Large intestine (tissue), 3 donors: ENCODE measurements around the gene CCS. TPM values are rescaled to one million over a fixed set of nuclear protein-coding genes. Genes with fewer than 3 reads are reported as not detected.

Experiments used
- DNase-seq, 2 donors: peaks; one replicate each; pipeline versions ENCODE4 v3.0.0 to v3.0.0-alpha.2; 2013
- H3K27ac ChIP-seq: one replicate; pipeline ENCODE4 v1.5.1; 2013; ENCODE audit warnings: low read length
- H3K27me3 ChIP-seq: 2 replicates; pipeline ENCODE4 v1.6.1; 2013; ENCODE audit warnings: low read length; ENCODE audit not compliant: control insufficient read depth, insufficient read depth
- H3K36me3 ChIP-seq: 2 replicates; pipeline ENCODE4 v1.6.1; 2013; ENCODE audit warnings: low read length; ENCODE audit not compliant: control insufficient read depth, insufficient read depth
- H3K4me1 ChIP-seq: one replicate; pipeline ENCODE4 v1.6.1; 2013; ENCODE audit warnings: low read length; ENCODE audit not compliant: control insufficient read depth, insufficient read depth
- H3K4me3 ChIP-seq: one replicate; pipeline ENCODE4 v1.5.1; 2013; ENCODE audit warnings: low read length
- H3K9me3 ChIP-seq: one replicate; pipeline ENCODE4 v1.6.1; 2013; ENCODE audit warnings: mild to moderate bottlenecking, low read depth, low read length, moderate library complexity; ENCODE audit not compliant: control insufficient read depth
- WGBS: methylation state at CpG from one replicate; pipeline ENCODE4 v1.1.5; 2013; ENCODE audit warnings: low lambda C conversion rate; ENCODE audit not compliant: insufficient coverage; 5-methylcytosine and 5-hydroxymethylcytosine counted together
- polyA plus RNA-seq: library from polyadenylated mRNA; unstranded; fragments of 120-200 nt; gene quantifications from one replicate; pipeline ENCODE4 v1.2.1, GENCODE V29; 2013

The CCS gene
- polyA plus RNA-seq, 1 donor, result 55.8 TPM

DNA sequence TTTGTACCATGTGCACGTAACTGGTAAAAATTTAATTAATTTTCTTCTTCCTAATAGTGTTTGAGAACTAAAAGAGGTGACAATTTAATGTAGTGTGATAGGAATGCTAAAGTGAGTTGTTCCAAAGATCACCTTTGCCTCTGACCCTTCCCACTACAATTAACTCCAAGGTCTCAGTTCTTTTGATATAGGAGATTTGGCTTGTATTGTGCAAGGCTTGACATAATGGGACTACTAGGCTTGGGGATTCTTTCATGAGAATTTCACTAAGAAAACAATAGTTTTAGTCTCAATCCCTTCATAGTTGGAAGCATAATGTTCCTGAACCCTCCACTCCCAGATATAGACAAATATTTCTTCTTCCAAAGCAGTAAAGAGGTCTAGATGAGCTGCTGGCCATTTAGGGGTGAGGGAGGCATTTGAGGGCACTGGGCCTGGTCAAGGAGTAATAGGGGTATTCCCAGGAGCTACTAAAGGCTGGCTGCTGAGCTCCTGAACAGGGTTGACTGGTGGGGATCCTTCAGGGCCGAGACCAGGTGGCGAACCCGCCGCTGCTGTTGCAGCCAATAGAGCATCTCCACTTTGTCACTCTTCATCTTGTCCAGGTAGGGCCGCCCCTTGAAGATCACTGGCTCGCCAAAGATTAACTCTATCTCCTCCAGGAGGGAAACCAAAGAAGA is 2.8 kb upstream of the CCS start:
- WGBS, result no CpG with 5 or more reads among the region's 7 CpGs
- Histone ChIP-seq H3K27me3 (no peaks in the 10 kb centered on the region), H3K4me3 (no peak overlapping the region), H3K9me3 (peaks cover 17% of the 10 kb centered on the region), H3K4me1 (peaks cover 8% of the 10 kb centered on the region), H3K27ac (no peak overlapping the region), H3K36me3 (no peaks in the 10 kb centered on the region)
- DNase-seq, result no peak

DNA sequence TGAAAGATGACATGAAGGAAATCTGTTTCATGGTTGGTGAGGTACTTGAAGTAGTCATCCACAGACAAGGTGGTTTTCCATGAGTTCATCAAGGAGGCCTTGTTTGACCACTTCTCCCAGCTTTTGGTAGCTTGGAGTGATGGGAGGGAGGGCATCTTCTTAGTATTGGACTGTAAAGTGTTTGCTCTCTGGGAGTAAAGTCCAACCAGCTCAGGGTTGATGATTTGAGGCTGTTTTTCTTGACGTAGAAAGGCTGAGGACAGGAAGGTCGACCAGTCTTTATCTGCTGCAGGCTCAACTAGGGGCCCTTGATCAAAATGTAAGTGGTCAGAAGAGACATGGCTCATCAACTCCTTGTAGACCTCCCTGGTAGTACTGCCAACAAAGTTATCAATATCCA is 1.8 kb upstream of the CCS start:
- Histone ChIP-seq H3K4me1 (peaks cover 8% of the 10 kb centered on the region), H3K9me3 (peaks cover 17% of the 10 kb centered on the region), H3K4me3 (no peak overlapping the region), H3K27me3 (no peaks in the 10 kb centered on the region), H3K36me3 (no peaks in the 10 kb centered on the region), H3K27ac (no peak overlapping the region)
- DNase-seq, result no peak
- no CpG with 5 or more reads among the region's 2 CpGs for WGBS

GRCh38 chr11:66593303-66593635 is 284 bp downstream of the CCS start:
- no CpG with 5 or more reads among the region's 12 CpGs for WGBS
- DNase-seq, result no peak
- peaks cover 11% of the 10 kb centered on the region for H3K9me3 ChIP-seq
- H3K4me3 ChIP-seq, result peak overlapping the region; percentile 75
- no peaks in the 10 kb centered on the region for H3K36me3 ChIP-seq
- no peaks in the 10 kb centered on the region for H3K27me3 ChIP-seq
- peak overlapping the region; percentile 37 for H3K27ac ChIP-seq
- peaks cover 8% of the 10 kb centered on the region for H3K4me1 ChIP-seq

GRCh38 chr11:66593650-66594049 is 665 bp downstream of the CCS start:
- Histone ChIP-seq H3K27me3 (no peaks in the 10 kb centered on the region), H3K27ac (no peak overlapping the region), H3K4me3 (peak overlapping the region; percentile 75), H3K9me3 (peaks cover 11% of the 10 kb centered on the region), H3K36me3 (no peaks in the 10 kb centered on the region), H3K4me1 (peaks cover 8% of the 10 kb centered on the region)
- DNase-seq, result no peak
- WGBS, result no CpG with 5 or more reads among the region's 7 CpGs

DNA sequence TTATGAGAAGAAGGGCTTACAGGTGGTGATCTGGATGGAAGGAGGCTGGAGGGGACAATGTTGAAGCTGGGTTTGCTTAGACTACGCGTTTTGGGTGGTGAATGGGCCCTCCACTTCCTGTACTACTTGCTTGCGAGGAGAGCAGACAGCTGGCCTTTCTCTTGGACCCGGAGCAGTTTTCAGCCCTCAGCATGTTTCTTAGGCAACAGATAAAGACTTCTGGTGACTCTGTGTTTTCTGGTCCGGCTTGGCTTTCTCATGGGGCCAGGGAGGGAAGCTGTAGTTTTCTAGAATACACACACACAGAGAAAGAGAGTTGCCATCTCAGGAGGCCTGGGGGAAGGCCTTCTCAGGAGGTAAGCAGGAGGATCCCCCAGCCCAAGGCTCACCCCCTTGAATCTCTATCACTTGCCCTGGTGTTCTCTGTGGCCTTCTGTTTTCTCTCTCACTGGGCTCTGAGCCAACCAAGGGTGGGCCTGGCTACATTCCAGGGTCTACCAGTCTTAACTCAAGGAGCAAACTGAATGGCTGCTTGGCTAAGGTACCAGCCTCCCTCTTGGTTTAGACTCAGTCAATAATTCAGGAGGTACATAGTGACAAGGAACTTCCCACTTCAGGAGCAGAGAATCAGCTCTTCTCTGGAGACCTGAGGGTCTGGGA is 2.4 kb downstream of the CCS start:
- Histone ChIP-seq H3K27ac (peak overlapping the region; percentile 60), H3K4me3 (no peak overlapping the region), H3K27me3 (no peaks in the 10 kb centered on the region), H3K9me3 (peaks cover 6% of the 10 kb centered on the region), H3K36me3 (peaks cover 16% of the 10 kb centered on the region), H3K4me1 (peaks cover 8% of the 10 kb centered on the region)
- WGBS, result no CpG with 5 or more reads among the region's 5 CpGs
- DNase-seq, result peak; percentile 44 to 50

- DNase-seq, result no peak
- no CpG with 5 or more reads among the region's 6 CpGs for WGBS
- peaks cover 36% of the 10 kb centered on the region for H3K36me3 ChIP-seq
- H3K4me3 ChIP-seq, result no peak overlapping the region
- no peaks in the 10 kb centered on the region for H3K4me1 ChIP-seq
- H3K9me3 ChIP-seq, result no peaks in the 10 kb centered on the region
- H3K27ac ChIP-seq, result no peak overlapping the region
- H3K27me3 ChIP-seq, result no peaks in the 10 kb centered on the region
Measured at GRCh38 chr11:66598993-66599392, 6.0 kb downstream of the CCS start.

GRCh38 chr11:66600219-66600618 is 7.2 kb downstream of the CCS start:
- H3K27ac ChIP-seq, result no peak overlapping the region
- H3K4me3 ChIP-seq, result no peak overlapping the region
- no peak for DNase-seq
- H3K36me3 ChIP-seq, result peaks cover 48% of the 10 kb centered on the region
- WGBS, result no CpG with 5 or more reads among the region's 2 CpGs
- no peaks in the 10 kb centered on the region for H3K9me3 ChIP-seq
- H3K27me3 ChIP-seq, result no peaks in the 10 kb centered on the region
- H3K4me1 ChIP-seq, result no peaks in the 10 kb centered on the region

DNA sequence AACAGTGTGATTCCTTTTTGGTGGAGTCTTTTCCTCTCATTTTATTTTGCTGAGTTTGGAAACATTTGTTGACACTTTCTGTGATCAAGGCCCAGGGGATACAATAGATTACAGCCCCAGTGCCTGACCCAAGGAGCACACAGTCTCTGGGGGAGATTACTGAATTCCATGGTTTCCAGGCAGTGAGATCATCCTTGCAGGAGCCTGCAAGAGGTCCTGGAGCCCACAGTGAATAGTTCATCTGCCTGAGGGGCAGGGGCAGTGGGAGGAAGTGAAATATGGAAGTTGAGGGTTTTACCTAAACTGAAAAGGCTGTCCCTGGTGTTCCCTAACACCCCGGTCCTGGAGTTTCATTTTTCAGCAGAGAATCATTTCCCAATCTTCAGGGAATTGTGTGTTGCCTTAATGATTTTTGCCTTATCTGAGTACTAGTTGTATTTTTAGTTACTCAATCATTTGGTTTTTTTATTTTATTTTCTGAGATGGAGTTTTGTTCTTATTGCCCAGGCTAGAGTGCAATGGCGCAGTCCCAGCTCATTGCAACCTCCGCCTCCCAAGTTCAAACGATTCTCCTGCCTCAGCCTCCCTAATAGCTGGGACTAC is 7.7 kb downstream of the CCS start:
- peaks cover 53% of the 10 kb centered on the region for H3K36me3 ChIP-seq
- H3K4me3 ChIP-seq, result no peak overlapping the region
- no peaks in the 10 kb centered on the region for H3K9me3 ChIP-seq
- H3K4me1 ChIP-seq, result no peaks in the 10 kb centered on the region
- DNase-seq, result no peak
- 88% methylated on average over 3 of the region's 4 CpGs for WGBS
- H3K27ac ChIP-seq, result no peak overlapping the region
- no peaks in the 10 kb centered on the region for H3K27me3 ChIP-seq

- H3K9me3 ChIP-seq, result no peaks in the 10 kb centered on the region
- H3K27me3 ChIP-seq, result no peaks in the 10 kb centered on the region
- WGBS, result no CpG with 5 or more reads among the region's 6 CpGs
- no peak for DNase-seq
- peaks cover 9% of the 10 kb centered on the region for H3K4me1 ChIP-seq
- peaks cover 59% of the 10 kb centered on the region for H3K36me3 ChIP-seq
- H3K27ac ChIP-seq, result no peak overlapping the region
- H3K4me3 ChIP-seq, result no peak overlapping the region
Measured at GRCh38 chr11:66603072-66603471, 10.1 kb downstream of the CCS start.

GRCh38 chr11:66604155-66604554 is 11.2 kb downstream of the CCS start:
- H3K36me3 ChIP-seq, result peaks cover 55% of the 10 kb centered on the region

More at GRCh38 chr11:66604155-66604554, 11.2 kb downstream of the CCS start:
- Histone ChIP-seq H3K27me3 (no peaks in the 10 kb centered on the region), H3K27ac (no peak overlapping the region), H3K4me1 (peaks cover 9% of the 10 kb centered on the region), H3K4me3 (no peak overlapping the region), H3K9me3 (no peaks in the 10 kb centered on the region)
- 100% methylated on average over 1 of the region's 5 CpGs for WGBS
- no peak for DNase-seq
